Measurements from ENCODE around the gene UBR4.

DNA sequence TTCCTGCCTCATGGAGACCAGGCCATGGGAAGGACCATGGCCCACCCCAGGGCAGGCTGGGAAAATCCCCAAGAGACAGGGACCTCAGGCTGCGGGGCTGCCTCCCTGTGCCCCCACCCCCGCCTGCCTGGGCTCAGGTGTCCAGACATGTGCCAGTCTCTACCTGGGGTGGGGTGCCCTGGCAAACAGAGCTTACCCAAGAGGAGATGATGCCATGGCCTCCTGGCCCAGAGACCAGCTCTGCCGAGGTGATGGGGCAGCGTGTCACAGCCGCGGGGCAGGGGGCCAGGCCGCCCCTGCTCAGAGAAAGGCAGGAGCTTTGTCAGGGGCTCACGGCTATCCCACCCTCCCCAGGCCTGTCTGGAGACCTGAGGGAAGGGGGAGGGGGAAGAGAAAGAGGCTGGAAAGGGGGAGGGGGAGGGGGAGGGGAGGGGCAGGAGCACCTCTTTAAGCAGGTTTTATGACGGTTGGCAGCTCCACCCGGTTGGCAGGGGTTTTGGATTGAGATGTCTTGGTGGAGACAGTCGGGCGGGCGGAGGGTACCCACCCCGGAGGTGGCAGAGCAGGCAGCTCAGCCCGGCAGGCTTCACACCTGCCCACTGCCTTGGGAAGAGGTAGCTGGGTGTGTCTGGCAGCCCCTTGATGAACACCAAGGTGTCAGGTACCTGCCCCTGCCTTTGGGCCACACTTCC, 152.1 kb downstream of the UBR4 start:
- TF ChIP-seq EP300 (conservative IDR thresholded peaks at IDR 0.05; ENCODE audit: poor library complexity, severe bottlenecking): no peak
- TF ChIP-seq RAD21 (conservative IDR thresholded peaks at IDR 0.05): no peak
- no peak for TF ChIP-seq CTCF (IDR thresholded peaks at IDR 0.05; ENCODE audit: poor library complexity, severe bottlenecking)
